ENCODE results near the gene BST2. TPM values are rescaled to one million over a fixed set of nuclear protein-coding genes. Genes with fewer than 3 reads are reported as not detected.

Gene BST2
- total RNA-seq, 4 donors from 2014 or later: 4.1 to 66.8 (median 31.0) TPM

GRCh38 chr19:17390665-17391370 lies 14.6 kb downstream of the BST2 start:
- intact Hi-C loops (cut with DNase I): loop anchor here (10.0 kb wide), 1 partner anchor 74 kb away; the partner anchor contains the start of gene NXNL1
- TF ChIP-seq POLR2A (IDR thresholded peaks at IDR 0.05): no peak
- peak; percentile 75 to 89 (median 82) for TF ChIP-seq CTCF (IDR thresholded peaks at IDR 0.05)
- Histone ChIP-seq H3K27ac (peak overlapping the region in 2 of 4 donors; percentile 42 to 59), H3K36me3 (no peaks in the 10 kb centered on the region), H3K27me3 (peaks cover 0 to 54% (median 0%) of the 10 kb centered on the region in 4 donors), H3K4me3 (peak overlapping the region; percentile 16 to 67 (median 50)), H3K4me1 (peaks cover 6 to 46% (median 14%) of the 10 kb centered on the region in 3 donors), H3K9me3 (no peaks in the 10 kb centered on the region)
- DNase-seq: no peak
- 0 to 1% methylated on average over 16 to 29 of the region's 50 CpGs for WGBS, 2 donors

- H3K4me3 ChIP-seq: peak overlapping the region in 3 of 4 donors; percentile 50 to 67 (median 51)
- no peak for TF ChIP-seq CTCF (IDR thresholded peaks at IDR 0.05)
- TF ChIP-seq POLR2A (IDR thresholded peaks at IDR 0.05): no peak
- no peak for DNase-seq
- H3K27ac ChIP-seq: peak overlapping the region in 2 of 4 donors; percentile 42 to 59
- 27 to 85% methylated on average over 3 to 4 of the region's 37 CpGs for WGBS, 2 donors
- intact Hi-C loops (cut with DNase I): loop anchor here (10.0 kb wide), 2 partner anchors 75 to 95 kb away; partner anchors contain the start of gene NXNL1
- no peaks in the 10 kb centered on the region for H3K9me3 ChIP-seq
- peaks cover 6 to 44% (median 14%) of the 10 kb centered on the region in 3 donors for H3K4me1 ChIP-seq
- H3K36me3 ChIP-seq: no peaks in the 10 kb centered on the region
- peaks cover 0 to 52% (median 0%) of the 10 kb centered on the region in 4 donors for H3K27me3 ChIP-seq
These were observed 15.3 kb downstream of the BST2 start for GRCh38 chr19:17389957-17390664.

- no peak for DNase-seq
- intact Hi-C loops (cut with DNase I): loop anchor here (10.0 kb wide), 1 partner anchor 94 kb away; no protein-coding TSS in a partner anchor
- Histone ChIP-seq H3K4me3 (no peak overlapping the region), H3K27me3 (peaks cover 0 to 47% (median 0%) of the 10 kb centered on the region in 4 donors), H3K27ac (no peak overlapping the region), H3K4me1 (peaks cover 6 to 35% (median 14%) of the 10 kb centered on the region in 3 donors), H3K9me3 (no peaks in the 10 kb centered on the region), H3K36me3 (no peaks in the 10 kb centered on the region)
- TF ChIP-seq POLR2A (IDR thresholded peaks at IDR 0.05): no peak
- TF ChIP-seq CTCF (IDR thresholded peaks at IDR 0.05): no peak
- 35 to 37% methylated on average over 1 of the region's 1 CpG for WGBS, 2 donors
These were observed 16.1 kb downstream of the BST2 start for GRCh38 chr19:17389288-17389687.

GRCh38 chr19:17385878-17386611 lies 19.4 kb downstream of the BST2 start:
- peaks cover 6 to 37% (median 8%) of the 10 kb centered on the region in 3 donors for H3K4me1 ChIP-seq
- no peak overlapping the region for H3K27ac ChIP-seq
- H3K9me3 ChIP-seq: no peaks in the 10 kb centered on the region
- H3K36me3 ChIP-seq: no peaks in the 10 kb centered on the region
- intact Hi-C loops (cut with DNase I): loop anchor here (2.0 to 10.0 kb wide), 2 partner anchors 39 to 91 kb away; no protein-coding TSS in a partner anchor
- no peak overlapping the region for H3K4me3 ChIP-seq
- 43 to 46% methylated on average over 8 to 11 of the region's 20 CpGs for WGBS, 2 donors
- DNase-seq: no peak
- H3K27me3 ChIP-seq: peaks cover 0 to 16% (median 0%) of the 10 kb centered on the region in 4 donors
- TF ChIP-seq POLR2A (IDR thresholded peaks at IDR 0.05) (no peak), CTCF (IDR thresholded peaks at IDR 0.05) (peak; percentile 80 to 94 (median 86))
